ENCODE data around the gene ADGRL3. TPM values are rescaled to one million over a fixed set of nuclear protein-coding genes. Genes with fewer than 3 reads are reported as not detected.

The ADGRL3 gene
- total and polyA plus RNA-seq, 7 donors = 0.06 to 2.8 (median 0.42) TPM

- no peaks in the 10 kb centered on the region for H3K9me3 ChIP-seq
- no peak overlapping the region for H3K4me3 ChIP-seq
- no peaks in the 10 kb centered on the region for H3K4me1 ChIP-seq
- WGBS, 3 donors = 28 to 40% (median 40%) methylated on average over 1 of the region's 1 CpG
- no peaks in the 10 kb centered on the region for H3K27me3 ChIP-seq (ENCODE audit: insufficient read depth in 3 of 3, low read length in 2 of 3)
- ATAC-seq (no peak), DNase-seq (no peak)
- no peaks in the 10 kb centered on the region for H3K36me3 ChIP-seq (ENCODE audit: insufficient read depth in 1 of 2, low read depth in 1 of 2)
- no peak overlapping the region for H3K27ac ChIP-seq
- intact Hi-C loops (cut with DNase I) = no loop called here
- TF ChIP-seq CTCF (IDR thresholded peaks at IDR 0.05) = no peak
Measured at GRCh38 chr4:62080431-62080830, 880.3 kb downstream of the ADGRL3 start.

- no peaks in the 10 kb centered on the region for H3K27me3 ChIP-seq (ENCODE audit: insufficient read depth in 3 of 3, low read length in 2 of 3)
- ATAC-seq = no peak
- H3K27ac ChIP-seq = no peak overlapping the region
- H3K36me3 ChIP-seq (ENCODE audit: insufficient read depth in 1 of 2, low read depth in 1 of 2) = no peaks in the 10 kb centered on the region
- H3K9me3 ChIP-seq = no peaks in the 10 kb centered on the region
- H3K4me1 ChIP-seq = no peaks in the 10 kb centered on the region
- TF ChIP-seq CTCF (IDR thresholded peaks at IDR 0.05) = no peak
- no peak overlapping the region for H3K4me3 ChIP-seq
- DNase-seq = no peak
- intact Hi-C loops (cut with DNase I) = no loop called here
Measured at GRCh38 chr4:62087706-62088105, 887.6 kb downstream of the ADGRL3 start.

- DNase-seq = no peak
- H3K36me3 ChIP-seq (ENCODE audit: insufficient read depth in 1 of 2, low read depth in 1 of 2) = no peaks in the 10 kb centered on the region
- no peak for TF ChIP-seq CTCF (IDR thresholded peaks at IDR 0.05)
- intact Hi-C loops (cut with DNase I) = no loop called here
- peaks cover 0 to 2% (median 0%) of the 10 kb centered on the region in 3 donors for H3K27me3 ChIP-seq (ENCODE audit: insufficient read depth in 3 of 3, low read length in 2 of 3)
- no peaks in the 10 kb centered on the region for H3K9me3 ChIP-seq
- no peak overlapping the region for H3K27ac ChIP-seq
- H3K4me1 ChIP-seq = no peaks in the 10 kb centered on the region
- no peak for ATAC-seq
- no peak overlapping the region for H3K4me3 ChIP-seq
- 93 to 97% (median 94%) methylated on average over 4 of the region's 4 CpGs for WGBS, 3 donors
Measured at GRCh38 chr4:62093735-62094134, 893.6 kb downstream of the ADGRL3 start.

GRCh38 chr4:62096881-62097280 is 896.8 kb downstream of the ADGRL3 start:
- 56 to 69% (median 65%) methylated on average over 2 of the region's 2 CpGs for WGBS, 3 donors
- intact Hi-C loops (cut with DNase I) = no loop called here
- ATAC-seq (no peak), DNase-seq (no peak)
- H3K4me1 ChIP-seq = no peaks in the 10 kb centered on the region
- no peak for TF ChIP-seq CTCF (IDR thresholded peaks at IDR 0.05)
- peaks cover 0 to 2% (median 0%) of the 10 kb centered on the region in 3 donors for H3K27me3 ChIP-seq (ENCODE audit: insufficient read depth in 3 of 3, low read length in 2 of 3)
- no peak overlapping the region for H3K27ac ChIP-seq
- H3K4me3 ChIP-seq = no peak overlapping the region
- H3K9me3 ChIP-seq = no peaks in the 10 kb centered on the region
- H3K36me3 ChIP-seq (ENCODE audit: insufficient read depth in 1 of 2, low read depth in 1 of 2) = no peaks in the 10 kb centered on the region

- Histone ChIP-seq H3K4me1 (no peaks in the 10 kb centered on the region), H3K27me3 (ENCODE audit: insufficient read depth in 3 of 3, low read length in 2 of 3) (no peaks in the 10 kb centered on the region), H3K27ac (no peak overlapping the region), H3K4me3 (no peak overlapping the region), H3K36me3 (ENCODE audit: insufficient read depth in 1 of 2, low read depth in 1 of 2) (no peaks in the 10 kb centered on the region), H3K9me3 (no peaks in the 10 kb centered on the region)
- no peak for DNase-seq
- intact Hi-C loops (cut with DNase I) = no loop called here
- TF ChIP-seq CTCF (IDR thresholded peaks at IDR 0.05) = no peak
- 74 to 94% (median 82%) methylated on average over 1 of the region's 1 CpG for WGBS, 3 donors
- ATAC-seq = no peak
Measured at GRCh38 chr4:62115216-62115615, 915.1 kb downstream of the ADGRL3 start.

All from psoas muscle (tissue), 8 donors.